ENCODE results near the gene NDUFB11.
"Not testable (repeated sequence)": the region's sequence is repeated elsewhere in the genome, so short reads cannot be mapped to it uniquely, and the experiment has no call there.

Gene NDUFB11

DNA sequence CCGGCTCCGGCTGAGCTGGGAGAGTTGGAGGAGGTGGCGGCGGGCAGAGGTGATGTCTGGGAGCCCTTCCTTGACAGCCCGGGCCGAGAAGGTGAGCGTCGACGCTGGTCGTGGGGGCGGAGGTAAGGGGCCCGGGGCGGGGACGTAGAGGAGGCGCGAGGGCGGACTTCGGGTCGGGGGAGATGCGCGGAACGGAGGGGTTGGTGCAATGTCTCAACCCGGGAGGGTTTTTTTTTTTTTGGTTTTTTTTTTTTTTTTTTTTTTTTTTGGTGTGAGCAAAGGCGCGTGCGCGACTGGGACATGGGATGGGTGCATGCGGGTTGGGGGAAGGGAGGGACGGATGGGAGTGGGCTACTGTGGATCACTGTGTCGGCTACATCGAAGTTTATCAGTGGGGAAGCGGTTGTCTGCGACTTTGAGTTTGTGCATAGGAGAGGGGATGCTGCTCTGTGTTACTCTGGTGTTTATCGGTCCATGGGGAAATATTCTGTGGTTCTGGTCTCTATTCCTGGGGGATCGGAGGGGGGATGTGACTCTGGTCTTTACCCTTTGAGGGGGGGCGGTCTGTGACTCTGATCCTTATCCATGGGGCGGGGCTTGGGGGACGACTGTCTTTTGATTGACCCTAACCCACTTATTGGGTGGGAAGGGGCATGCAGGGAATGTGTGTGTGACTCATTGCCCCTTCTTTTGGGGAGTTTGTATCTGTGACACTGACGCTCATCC lies 1.1 kb upstream of the NDUFB11 start:
- no peak for DNase-seq

DNA sequence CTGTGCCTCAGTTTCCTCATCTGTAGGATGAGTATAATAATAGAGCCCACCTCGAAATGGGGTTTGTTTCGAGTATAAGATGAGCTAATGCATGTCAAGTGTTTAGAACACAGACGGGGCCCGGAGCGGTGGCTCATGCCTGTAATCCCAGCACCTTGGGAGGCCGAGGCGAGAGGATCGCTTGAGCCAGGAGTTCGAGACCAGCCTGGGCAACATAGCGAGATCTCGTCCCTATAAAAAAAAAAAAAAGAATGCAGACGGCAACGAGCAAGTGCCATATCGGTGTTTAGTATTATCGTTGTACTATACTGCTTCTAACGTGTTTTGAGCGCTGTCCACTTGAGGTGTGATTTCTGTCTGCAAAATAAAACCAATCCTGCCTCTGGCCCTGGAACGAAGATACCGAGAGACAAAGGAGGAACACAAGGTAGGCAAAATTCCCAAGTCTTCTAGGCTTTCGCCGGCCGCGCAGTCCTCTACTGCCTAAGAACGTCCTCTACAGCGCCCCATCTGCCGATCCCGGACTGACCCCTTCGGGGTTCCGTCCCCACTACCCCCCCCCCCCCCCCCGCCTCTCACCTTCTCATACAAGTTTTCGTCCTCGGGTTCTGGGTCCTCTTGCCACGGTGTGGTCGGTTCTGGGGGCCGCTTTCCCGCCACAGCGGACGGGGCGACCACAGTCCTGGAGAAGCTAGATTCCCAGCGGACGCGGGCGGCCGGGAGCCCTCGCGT lies 442 bp downstream of the NDUFB11 start:
- DNase-seq: peak; percentile 50

DNA sequence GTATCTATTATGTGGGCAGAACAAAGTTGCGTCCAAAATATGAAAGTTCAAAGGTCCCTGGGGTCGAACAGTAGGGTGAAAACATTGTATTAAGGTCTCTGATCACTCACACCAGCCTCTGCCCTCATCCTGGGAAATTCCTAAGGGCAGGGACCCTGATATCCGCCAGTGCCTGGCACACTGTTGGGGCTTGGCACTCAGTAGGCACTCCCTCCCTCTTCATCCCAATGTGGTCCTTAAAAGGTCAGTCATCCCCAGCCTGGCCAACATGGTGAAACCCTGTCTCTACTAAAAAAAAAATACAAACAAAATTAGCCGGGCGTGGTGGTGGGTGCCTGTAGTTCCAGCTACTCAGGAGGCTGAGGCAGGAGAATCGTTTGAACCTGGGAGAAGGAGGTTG lies 6.3 kb downstream of the NDUFB11 start:
- DNase-seq: no peak

DNA sequence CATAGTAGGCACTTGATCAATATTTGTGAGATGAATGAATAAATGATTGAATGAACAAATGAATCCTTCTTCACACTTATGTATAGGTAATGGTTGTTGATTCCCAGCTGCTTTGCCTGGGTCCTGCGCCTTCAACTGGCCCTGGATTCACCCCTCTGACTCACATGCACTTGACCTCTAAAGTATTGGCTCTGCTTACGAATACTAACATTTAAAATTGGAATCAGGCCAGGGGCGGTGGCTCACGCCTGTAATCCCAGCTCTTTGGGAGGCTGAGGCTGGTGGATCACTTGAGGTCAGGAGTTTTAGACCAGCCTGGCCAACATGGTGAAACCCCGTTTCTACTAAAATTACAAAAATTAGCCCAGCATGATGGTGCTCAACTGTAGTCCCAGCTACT lies 8.9 kb downstream of the NDUFB11 start:
- DNase-seq: not testable (repeated sequence)

DNA sequence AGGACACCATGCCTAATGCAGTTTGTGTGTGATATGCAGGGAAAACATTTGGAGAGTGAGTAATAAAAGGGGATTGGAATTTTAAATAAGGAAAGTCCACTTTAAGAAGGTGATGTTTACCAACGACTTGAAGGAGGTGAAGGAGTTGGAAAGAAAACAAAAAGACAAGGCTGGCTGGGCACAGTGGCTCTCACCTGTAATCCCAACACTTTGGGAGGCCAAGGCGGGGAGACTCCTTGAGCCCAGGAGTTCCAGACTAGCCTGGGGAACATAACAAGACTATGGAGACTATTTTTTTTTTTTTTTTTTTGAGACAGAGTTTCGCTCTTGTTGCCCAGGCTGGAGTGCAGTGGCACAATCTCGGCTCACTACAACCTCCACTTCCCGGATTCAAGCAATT lies 11.0 kb downstream of the NDUFB11 start:
- no peak for DNase-seq

DNA sequence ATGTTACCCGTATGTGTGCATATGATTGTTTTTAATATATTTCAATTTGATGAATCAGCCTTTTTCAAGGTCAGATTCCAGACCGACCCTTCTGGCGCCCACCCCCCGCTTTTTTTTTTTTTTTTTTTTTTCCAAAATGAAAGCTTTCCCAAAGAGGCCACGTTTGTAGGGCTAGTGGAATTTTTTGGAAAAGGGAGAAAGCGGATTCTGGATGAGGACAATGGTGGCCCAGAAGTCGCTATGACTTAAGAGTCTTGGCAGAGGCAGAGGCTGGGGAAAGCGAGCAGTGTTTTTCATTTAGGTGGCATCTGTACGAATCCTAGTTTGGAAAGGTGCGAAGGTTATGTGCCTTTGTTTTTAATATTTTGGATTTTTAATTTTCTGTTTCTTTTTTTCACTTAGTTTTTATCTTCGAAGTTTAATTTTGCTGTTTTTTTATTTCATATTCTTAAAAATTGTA lies 14.6 kb downstream of the NDUFB11 start:
- no peak for DNase-seq

DNA sequence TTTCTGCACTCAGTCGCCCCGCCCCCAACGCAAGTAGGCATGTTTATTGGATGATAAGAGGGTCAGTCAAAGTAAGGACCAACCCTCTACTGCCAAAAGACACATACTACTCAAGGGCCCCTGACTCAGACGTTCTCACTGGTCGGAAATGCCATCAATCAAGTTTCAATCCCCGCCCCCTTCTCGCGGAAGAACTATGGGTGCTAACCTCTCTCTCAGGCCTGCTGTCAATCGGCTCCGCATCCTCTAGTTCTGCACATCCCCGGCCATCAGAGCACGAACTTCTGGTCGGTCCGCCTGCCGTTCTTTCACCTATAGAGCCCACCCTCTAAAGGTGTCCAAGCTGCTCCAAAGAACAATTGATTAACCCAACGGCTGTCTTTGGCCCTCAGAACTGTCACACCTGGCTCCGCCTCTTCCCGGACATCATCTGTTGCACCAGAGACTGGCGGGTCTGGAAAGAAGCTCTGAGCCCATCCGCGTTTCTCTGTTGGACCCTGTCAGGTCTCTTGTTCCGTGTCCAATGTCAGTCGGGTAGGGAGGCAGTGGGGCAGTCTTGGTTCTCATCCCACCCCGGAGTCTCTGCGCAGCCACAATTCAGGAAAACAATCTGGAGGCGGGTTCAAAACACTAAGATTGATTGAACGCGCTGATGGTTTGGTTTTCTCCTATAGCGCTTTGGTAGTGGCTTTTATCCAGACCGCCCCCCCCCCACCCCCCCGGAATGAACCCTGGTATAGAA lies 15.2 kb downstream of the NDUFB11 start:
- DNase-seq: peak; percentile 96

DNA sequence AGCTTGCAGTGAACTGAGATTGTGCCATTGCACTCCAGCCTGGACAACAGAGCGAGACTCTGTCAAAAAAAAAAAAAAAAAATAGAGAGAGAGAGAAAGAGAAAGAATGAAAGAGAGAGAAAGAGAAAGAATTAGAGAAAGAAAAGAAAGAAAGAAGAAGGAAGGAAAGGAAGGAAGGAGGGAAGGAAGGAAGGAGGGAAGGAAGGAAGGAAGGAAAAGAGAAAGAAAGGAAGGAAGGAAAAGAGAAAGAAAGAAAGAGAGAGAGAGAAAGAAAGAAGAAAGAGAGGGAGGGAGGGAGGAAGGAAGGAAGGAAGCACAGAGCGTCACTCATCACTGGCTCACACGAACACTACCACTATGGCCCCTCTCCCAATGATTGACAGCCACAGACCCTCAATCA lies 20.0 kb downstream of the NDUFB11 start:
- DNase-seq: not testable (repeated sequence)

DNA sequence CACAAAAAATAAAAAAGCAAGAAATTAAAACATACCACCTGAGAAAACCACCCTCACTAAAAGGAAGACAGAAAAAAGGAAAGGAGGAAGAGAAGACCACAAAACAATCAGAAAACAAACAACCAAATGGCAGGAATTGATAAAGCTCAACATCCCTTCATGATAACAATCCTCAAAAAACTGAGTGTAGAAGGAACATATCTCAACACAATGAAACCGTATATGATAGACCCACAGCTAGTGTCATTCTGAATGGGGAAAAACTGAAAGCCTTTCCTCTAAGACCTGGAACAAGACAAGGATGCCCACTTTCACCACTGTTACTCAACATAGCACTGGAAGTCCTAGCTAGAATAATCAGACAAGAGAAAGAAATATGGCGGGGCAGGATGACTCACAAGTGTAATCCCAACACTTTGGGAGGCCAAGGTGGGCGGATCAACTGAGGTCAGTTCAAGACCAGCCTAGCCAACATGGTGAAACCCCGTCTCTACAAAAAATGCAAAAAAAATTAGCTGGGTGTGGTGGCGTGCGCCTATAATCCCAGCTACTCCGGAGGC lies 27.9 kb downstream of the NDUFB11 start:
- not testable (repeated sequence) for DNase-seq

DNA sequence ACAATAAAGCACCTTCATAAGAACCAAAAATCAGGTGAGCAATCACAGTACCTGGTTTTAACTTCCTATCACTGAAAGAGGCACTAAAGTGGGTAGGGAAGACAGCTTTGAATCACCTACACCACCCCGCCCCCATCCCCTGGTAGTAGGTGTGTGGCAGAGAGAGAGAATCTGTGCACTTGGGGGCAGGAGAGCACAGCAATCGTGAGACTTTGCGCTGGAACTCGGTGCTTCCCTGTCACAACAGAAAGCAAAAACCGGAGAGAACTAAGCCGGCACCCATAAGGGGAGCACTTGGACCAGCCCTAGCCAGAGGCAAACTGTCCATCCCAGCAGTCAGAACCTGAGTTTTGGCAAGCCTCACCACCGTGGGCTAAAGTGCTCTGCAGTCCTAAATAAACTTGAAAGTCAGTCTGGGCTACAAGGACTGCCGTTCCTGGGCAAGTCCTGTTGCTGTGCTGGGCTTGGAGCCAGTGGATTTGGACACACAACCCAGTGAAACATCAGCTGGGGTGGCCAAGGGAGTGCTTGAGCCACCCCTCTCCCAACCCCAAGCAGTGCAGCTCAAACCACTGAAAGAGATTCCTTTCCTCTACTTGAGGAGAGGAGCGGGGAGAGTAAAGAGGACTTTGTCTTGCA lies 32.1 kb downstream of the NDUFB11 start:
- no peak for DNase-seq

DNA sequence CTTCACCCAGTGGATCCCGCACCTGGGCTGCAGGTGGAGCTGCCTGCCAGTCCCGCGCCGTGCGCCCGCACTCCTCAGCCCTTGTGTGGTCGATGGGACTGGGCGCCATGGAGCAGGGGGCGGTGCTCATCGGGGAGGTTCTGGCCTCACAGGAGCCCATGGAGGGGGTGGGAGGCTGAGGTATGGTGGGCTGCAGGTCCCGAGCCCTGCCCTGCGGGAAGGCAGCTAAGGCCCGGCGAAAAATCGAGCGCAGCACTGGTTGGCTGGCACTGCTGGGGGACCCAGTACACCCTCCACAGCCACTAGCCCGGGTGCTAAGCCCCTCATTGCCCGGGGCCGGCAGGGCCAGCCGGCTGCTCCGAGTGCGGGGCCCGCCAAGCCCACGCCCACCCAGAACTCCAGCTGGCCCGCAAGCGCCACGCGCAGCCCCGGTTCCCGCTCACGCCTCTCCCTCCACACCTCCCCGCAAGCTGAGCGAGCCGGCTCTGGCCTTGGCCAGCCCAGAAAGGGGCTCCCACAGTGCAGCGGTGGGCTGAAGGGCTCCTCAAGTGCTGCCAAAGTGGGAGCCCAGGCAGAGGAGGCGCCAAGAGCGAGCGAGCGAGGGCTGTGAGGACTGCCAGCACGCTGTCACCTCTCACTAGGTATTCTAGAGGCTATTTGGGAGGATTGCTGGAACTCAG lies 33.4 kb downstream of the NDUFB11 start:
- DNase-seq: not testable (repeated sequence)

DNA sequence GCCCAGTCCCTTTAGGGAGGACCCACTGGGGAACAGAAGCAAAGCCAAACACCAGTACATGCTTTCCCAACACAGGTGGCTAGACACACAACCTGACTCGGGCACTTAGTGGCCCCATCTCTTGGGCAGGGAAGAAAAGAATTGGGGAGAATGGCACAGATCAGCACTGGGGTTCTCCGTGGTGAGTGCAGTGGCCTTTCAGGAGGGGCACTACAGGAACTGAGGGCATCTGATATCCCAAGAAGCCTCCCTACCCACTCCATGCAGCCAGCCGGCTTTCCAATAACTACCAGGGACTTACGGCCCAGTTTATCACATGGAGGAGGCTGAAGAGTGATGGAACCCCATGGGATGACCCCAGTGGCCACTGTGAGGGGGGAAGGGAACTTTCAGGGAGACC lies 43.3 kb downstream of the NDUFB11 start:
- DNase-seq: no peak

DNA sequence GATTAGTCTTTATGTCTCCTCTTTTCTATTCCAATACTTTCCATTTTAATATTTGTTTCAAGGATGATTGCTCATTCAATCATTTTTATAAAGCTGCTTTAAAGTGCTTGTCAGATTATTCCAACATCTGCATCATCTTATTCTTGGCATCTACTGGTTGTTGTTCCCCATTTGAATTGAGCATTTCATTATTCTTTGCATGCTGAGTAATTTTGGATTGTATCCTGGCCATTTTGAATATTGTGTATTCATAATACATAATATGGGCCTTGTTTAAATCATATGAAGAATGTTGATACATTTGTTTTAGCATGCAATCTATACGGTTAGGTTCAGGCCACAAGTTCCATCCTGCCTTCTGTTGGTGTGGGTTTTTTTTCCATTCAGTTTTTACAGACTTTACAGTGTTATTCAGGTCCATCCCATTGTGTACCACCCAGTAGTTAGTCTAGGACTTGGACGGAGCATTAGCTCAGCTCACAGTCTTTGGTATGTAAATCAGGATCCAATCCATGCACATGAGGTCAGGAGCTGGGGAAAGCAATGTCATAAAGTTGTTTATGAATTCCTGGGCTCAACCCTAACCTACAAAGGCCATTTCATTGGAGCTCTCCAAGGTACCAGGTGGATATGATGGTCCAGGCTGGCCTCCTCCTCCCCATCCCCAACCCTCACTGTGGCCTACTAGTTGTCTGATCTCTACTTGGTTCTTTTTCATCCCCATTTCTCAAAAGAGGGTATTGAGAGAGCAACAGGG lies 46.0 kb downstream of the NDUFB11 start:
- no peak for DNase-seq

DNA sequence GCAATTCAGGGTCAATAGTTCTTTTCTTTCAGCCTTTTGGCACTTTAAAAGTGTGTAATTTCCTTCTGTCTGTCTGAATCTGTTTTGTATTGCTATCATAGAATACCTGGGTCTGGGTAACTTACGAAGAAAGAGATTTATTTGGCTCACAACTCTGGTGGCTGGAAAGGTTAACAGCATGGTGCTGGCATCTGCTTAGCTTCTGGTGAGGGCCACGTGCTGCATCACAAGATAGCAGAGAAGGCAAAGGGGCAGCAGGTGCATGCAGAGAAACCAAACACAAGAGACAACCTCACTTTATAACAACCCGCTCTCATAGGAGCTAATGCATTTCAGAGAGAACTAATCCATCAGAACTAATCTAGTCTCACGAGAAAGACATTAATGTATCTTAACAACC lies 47.5 kb downstream of the NDUFB11 start:
- no peak for DNase-seq

DNA sequence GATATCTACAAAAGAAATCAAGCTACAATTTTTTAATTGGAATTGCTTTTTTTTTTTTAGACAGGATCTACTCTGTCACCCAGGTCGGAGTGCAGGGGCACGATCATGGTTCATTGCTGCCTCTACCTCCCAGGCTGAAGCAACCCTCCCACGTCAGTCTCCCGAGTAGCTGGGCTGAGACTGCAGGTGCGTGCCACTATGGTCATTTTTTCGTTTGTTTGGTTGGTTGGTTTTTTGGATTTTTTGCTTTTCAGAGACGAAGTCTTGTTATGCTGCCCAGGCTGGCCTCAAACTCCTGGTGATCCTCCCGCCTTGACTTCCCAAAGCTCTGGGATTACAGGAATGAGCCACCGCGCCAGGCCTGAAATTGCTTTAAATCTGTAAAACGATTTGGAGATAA lies 50.6 kb downstream of the NDUFB11 start:
- no peak for DNase-seq

DNA sequence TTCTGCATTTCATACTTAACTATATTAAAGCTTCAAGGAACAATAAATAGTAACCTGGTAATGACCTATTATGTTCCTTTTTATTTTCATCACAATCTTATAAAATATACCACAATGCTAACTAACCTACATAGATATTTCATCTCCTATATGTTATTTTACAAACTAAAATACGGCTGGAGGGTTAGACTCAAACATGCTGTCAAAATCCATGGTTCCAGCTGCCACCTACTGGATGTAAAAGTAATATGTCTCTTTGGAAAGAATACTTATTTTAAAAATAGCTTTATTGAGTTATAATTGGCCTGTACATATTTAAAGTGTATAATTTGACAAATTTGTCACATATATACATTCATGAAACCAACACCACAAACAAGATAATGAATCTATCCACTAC lies 51.3 kb downstream of the NDUFB11 start:
- DNase-seq: peak; percentile 16
